Measurements from ENCODE around the gene NR1D1.

DNA sequence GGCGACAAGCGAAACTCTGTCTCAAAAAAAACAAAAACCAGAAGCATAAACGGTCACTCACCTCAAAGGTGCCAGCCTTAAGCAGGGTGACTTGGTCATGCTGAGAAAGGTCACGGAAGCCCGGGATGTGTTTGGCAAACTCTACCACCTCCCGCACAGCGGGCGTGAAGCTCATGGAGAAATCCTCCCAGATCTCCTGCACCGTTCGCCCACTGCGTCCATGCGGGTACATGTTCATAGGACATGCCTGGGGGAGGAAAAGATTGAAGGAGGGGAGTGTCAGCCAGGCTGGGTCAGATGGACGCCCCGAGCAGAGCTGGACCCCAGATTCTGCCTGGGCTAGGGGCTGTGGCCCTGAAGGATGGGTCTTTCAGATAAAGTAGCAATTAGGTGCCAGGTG lies 5.5 kb downstream of the NR1D1 start:
- no peak for TF ChIP-seq POLR2A (IDR thresholded peaks at IDR 0.05)
- TF ChIP-seq, protein P1, sequence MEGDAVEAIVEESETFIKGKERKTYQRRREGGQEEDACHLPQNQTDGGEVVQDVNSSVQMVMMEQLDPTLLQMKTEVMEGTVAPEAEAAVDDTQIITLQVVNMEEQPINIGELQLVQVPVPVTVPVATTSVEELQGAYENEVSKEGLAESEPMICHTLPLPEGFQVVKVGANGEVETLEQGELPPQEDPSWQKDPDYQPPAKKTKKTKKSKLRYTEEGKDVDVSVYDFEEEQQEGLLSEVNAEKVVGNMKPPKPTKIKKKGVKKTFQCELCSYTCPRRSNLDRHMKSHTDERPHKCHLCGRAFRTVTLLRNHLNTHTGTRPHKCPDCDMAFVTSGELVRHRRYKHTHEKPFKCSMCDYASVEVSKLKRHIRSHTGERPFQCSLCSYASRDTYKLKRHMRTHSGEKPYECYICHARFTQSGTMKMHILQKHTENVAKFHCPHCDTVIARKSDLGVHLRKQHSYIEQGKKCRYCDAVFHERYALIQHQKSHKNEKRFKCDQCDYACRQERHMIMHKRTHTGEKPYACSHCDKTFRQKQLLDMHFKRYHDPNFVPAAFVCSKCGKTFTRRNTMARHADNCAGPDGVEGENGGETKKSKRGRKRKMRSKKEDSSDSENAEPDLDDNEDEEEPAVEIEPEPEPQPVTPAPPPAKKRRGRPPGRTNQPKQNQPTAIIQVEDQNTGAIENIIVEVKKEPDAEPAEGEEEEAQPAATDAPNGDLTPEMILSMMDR (IDR thresholded peaks at IDR 0.05): no peak
